8988T (cell line): Measurements from ENCODE around the gene DSTYK.

Experiments
- DNase-seq: peaks from one replicate; pipeline ENCODE4 v3.0.0; 2011

Gene DSTYK

DNA sequence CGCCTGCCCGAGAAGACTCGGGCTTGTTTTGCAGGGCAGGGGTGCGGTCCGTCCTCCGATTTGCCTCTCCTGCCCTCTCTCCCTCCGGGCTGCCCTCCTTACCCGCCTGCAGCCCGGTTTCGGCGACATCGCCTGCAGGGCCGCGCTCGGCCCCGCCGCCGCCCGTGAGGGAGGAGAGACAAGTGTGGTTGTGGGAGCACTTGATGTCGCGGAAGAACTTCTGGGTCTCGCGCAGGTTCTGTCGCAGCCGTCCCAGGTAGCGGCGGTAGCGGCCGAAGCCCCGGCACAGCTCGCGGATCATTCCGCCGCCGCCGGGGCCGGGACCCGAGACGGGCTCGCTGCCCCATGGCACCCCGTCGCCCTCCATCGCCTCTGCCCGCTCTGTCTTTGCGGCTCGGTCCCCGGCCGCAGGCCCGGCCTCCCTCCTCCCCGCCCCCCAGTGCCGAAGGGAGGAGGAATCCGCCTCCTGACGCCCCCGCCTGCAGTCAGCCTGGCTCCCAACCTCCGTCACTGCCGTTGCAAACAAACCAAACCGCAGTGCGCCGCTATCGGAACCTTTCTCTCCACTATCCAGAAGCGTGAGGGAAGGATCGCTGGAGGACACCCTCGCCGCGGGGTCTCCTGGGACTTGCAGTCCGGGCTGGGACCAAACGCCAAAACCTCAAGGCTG, at the start of gene DSTYK:
TSS of gene DSTYK (minus strand) at position 534 of the 670 bp plus-strand sequence. CDS start at position 367, 167 bp downstream.
- peak; percentile 72 for DNase-seq

DNA sequence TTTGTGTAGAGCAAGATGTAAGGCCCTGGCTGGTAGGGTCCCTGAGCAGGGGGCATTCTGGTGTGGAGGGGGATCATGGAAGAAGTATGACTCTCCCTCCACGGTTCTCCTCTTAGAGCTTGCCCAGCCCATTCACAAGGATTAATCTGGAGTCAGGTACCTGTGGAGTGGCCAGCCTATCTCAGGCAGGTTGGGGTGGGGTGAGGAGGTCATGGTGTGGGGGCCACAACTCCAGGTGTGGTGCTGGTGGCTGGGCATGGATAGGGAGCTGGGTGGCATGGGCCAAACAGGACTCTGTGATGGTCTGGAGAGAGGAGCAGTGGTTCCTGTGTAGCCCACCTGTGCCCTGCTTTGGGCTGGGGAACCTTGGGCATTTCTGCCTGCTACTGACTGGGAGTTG, 48.5 kb upstream of the DSTYK start:
- no peak for DNase-seq

DNA sequence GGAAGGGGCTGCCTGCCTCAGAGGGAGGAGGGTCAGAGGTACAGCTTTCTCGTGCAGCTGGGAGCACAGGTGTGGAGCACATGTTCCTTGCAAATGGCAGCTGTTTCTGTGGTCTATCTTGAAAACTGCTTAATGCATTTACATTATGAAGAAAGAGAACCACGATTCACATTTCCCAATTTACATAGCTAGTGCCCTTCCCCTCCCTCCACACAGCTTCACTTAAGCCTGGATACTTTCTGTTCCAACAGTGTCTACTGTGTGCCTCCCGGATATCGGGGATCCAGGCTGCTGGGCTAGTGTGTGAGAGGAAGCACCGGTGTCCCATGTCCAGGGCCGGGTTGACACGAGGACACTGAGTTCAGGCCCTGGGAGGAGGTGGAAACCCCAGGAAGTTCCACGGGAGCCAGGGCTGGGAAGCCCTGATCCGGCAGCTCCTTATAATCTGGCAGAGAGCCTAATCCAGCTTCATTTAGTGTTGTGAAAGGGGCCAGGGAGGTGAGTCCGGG, 47.9 kb upstream of the DSTYK start:
- no peak for DNase-seq

- DNase-seq = no peak
Measured at GRCh38 chr1:205258719-205259118, 47.2 kb upstream of the DSTYK start.

DNA sequence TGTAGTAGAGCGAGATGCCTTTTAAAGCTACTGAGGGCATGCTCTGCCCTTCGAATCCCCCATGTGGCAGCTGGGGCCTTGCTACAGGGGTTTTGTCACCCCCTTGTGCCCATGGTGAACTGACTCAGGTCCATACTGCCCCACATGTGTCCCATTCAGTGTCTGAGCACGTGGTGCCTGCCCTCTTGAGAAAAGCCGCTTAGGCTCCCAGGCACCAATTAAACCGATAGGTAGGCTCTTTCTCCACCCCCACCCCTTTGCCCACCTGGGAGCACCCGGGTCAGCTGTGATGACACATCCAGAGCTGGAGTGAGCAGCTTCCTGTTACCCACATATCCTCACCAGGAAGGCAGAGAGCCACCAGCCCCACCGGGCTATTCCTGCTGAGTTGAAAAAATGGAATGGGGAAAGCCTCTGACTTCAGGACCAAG, 46.8 kb upstream of the DSTYK start:
- DNase-seq = no peak

DNA sequence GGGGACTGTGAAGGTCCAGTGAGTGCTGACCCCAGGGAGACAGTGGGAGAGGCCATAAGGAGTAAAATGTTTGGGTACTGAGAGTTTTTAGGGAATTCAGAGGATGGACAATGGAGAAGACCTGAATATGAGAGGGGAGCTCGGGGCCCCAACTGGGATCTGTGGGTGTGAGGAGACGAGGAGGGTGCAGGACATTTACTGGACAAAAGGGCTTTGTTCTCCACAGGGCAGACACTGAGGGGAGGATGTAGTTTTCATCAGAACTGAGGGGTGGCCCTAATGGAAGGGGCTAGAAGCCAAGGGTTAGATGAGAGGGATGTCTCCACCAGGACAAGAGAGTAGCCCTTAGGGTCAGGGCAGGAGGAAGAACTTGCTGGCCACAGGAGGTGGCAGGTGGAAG, 46.2 kb upstream of the DSTYK start:
- no peak for DNase-seq

DNA sequence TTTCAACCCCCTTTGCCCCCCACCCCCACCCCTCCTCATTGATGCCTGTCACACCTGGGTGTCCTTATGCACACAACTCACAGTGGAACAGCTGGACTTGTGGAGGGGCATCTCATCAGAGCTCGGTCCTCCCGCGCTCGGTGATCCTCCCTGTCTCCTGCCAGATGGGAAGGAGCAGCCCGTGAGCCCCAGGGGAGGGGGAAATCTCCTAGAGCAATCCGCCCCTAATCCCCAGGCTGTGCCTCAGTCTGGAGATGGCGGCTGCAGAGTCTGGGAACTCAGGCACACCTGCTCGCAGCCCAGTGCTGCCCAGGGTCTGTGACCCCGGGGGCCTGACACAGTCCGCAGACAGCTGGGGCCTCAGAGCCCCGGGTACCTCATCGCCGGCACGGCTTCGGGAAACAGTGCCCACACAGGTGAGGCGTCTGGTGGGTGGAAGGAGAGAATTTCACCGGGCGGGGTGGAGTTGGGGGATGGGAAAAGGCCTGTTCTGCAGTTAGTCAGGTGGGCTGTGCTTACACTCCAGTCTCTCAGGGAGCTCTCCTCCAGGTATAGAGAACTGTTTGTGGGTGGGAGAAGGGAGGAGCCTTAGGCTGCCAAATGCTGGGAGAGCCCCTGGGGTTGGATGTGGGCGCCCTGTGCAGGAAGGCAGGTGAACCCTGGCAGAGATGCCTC, 45.6 kb upstream of the DSTYK start:
- DNase-seq = no peak

GRCh38 chr1:205255941-205256780, 44.7 kb upstream of the DSTYK start:
- peak; percentile 75 for DNase-seq

DNA sequence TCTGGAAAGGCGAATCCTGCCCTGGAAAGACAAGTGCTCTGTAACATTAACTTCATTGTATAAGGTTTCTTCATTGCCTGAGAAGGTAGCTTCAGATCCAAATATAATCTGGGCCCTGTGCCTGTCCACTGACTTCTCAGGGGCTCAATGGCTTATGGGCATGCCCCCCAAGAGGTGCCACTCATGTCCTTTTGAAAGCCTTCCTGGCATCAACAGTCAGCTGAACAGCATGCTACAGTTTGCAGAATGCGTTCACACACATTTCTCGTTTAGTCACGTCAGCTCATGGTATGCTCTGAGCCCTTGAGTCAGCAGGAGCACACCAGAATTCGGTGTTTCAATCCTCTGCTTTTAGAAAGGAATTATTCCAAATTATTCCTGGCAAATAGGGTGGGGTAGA, 40.1 kb upstream of the DSTYK start:
- DNase-seq = no peak

DNA sequence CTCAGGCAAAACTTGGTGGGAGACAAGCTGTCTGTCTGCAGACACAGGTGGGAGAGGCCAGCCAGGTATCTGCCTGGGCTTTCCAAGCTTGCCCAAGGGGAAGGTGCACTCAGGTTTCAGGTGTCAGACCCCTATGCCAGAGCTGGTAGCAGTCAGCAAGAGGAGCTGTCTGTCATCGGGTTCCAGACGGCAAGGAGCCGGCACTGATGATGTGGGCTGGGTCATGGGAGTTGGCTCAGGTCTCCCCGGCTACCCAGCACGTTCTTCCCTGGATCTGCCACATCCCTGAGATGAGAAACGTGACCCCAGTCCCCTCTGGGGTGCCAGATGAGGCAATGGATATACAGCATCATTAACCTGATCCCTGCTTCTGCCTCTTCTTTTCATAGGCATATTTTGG, 39.2 kb upstream of the DSTYK start:
- DNase-seq = no peak

GRCh38 chr1:205249651-205250050, 38.1 kb upstream of the DSTYK start:
- DNase-seq = no peak

GRCh38 chr1:205248793-205249601, 37.5 kb upstream of the DSTYK start:
- no peak for DNase-seq

DNA sequence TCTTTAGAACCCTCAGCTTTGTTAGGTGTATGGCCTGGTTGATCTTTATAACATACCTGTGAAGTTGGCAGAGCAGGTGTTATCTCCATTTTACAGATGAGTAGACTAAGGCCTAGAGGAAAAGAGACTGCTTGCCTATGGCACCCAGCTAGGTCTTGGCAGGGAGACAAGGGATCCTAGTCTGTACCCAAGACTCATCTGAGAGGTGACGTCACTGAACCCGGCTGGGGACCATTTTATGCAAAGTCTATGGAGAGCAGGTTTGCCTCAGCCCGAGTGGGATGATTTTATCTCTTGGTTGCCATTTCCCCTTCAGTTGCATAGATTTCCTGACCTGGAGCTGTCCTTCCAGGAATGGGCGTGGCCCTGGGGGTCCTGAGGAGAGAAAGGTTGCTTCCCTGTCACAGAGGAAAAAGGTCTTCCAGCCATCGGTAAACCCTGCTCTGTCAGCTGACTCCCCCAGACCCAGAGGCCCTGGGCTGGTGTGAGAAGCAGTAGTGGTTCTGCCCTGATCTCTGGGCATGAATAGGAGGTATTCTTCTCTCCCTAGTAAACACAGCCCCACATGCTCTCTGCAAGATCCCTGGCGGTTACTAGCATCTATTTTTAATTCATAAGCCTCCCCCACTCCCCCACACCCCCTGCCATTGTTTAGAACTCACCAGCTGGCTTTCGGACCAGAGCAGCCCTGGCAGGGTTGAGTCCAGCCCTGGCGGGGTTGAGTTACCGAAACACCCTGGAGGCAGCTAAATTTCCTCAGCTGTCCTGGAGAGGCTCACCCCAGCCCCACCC, 35.8 kb upstream of the DSTYK start:
- no peak for DNase-seq

DNA sequence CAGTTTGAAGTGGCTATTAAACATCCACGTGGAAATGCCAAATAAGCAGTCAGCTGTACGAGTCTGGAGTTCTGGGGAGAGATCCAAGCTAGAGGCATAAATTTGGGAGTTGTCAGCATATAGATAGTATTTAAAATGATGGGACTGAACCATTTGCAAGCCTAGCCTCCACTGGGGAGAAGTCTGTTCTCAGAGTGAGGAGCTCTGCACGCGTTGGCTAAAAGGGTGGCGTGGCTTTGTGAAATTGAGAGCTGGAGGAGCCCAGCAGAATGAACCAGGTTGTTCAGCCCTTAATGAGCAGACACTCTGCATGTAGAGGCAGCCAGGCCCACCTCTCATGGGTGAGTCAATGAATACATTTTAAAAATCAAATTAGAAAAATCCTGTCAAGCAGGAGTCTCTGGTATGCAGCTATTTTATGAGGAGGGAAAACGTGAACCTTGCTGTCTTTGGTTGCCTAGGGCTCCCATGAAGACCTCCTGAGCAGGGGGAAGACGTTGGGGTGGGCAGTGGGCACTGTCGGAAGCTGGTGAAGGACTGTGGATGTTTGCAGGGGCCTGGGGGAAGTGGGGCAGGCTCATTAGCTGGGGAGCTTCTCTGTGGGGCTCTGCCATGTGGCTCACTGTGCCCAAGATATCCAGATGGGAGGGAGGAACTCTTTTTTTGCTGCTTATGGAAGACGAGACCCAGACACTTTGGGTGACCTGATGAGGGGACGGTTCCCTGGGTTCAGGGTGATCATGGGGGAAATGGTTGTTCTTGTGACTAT, 35.0 kb upstream of the DSTYK start:
- DNase-seq = no peak

DNA sequence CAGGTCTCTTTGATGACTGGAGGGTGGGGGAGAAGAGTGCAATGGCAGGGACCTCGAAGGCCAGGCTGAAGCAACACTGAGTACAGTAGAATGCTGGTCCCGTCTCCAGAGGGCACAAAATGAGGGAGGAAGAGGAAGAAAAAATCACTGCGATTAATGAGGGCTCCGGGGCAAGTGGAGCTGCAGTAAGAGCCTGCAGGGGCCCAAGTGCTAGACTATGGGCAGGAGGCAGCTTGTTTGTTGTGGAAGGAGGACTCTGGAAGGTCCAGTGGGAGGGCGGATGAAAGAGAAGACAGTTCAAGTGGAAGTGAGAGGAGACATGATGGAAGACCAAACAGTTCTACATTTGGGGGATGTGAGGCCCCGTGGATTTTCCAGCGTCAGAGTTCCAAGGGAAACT, 33.6 kb upstream of the DSTYK start:
- no peak for DNase-seq

GRCh38 chr1:205244384-205244783, 32.9 kb upstream of the DSTYK start:
- DNase-seq = no peak

DNA sequence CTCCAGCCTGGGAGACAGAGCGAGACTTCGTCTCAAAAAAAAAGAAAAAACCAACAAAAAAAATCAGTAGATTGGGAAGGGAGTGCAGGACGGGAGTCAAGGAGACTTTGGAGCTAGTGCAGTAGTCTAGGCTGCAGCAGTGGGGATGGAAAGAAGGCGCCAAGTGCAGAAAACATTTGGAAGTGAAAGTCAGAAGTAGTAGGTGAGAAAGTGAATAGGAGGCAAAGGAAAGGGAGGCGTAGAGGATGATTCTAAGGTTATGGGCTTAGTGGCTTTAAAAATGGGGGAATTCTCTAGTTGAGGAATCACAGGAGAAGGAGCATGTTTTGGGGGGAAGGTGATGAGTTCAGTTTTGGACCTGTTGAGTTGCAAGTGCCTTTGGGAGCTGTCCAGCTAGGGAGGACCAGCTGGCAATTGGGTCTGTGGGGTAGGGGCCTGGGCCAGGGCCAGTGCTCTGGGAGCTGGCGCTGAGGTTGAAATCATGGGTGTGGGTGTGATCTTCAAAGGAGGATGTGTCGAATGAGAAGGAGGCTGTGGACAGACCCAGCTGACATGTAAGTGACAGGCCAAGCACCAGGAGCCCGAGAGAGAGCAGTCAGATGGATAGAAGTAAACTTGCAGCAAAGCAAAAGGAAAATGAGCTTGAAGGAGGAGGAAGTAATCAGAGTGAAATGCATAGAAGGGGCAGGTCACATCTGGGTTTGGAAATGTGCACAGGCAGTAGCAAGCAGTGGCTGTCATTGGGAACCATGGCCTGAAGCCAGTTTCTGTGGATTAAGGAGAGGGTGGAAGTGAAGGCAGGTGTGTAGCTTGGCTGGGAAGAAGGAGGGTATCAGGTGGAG, 32.1 kb upstream of the DSTYK start:
- no peak for DNase-seq

- DNase-seq = no peak
Measured at GRCh38 chr1:205241366-205242030, 30.0 kb upstream of the DSTYK start.

GRCh38 chr1:205240569-205240968, 29.1 kb upstream of the DSTYK start:
- no peak for DNase-seq

DNA sequence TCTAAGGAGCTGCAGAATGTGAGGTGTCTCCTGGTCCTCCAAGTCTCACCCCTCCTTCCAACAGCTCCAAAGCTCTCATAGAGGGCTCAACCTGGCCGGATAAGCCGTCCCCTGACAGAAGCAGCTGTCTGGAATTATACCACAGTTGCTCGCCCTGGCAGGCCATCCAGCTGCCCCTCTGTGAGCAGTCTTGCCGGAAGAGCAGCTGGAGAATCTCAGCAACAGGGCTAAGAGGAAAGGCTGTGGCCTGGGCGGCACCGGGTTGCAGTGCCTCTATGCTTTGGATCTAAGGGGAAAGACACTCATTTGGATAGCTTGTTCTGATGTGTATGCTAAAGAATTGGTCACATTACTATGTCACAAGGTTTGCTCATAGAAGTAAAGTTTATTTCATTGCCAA, 28.6 kb upstream of the DSTYK start:
- DNase-seq = no peak
